Right cardiac atrium (tissue), 5 donors: ENCODE results near the gene CD164L2. TPM values are rescaled to one million over a fixed set of nuclear protein-coding genes. Genes with fewer than 3 reads are reported as not detected.

Source experiments
- ATAC-seq, 2 donors: fragments of 200-7000 bp; cut with Tn5 transposase; one replicate each; pipeline versions ENCODE4 v1.8.0 to v1.9.1; 2020; ENCODE audit warnings: moderate library complexity in 2 of 2, mild to moderate bottlenecking in 1 of 2
- DNase-seq, 3 donors: peaks; one replicate each; pipeline ENCODE4 v3.0.0-alpha.2; 2020
- H3K27ac ChIP-seq: one replicate; pipeline ENCODE4 v1.5.1; 2013; ENCODE audit warnings: mild to moderate bottlenecking, low read length, control low read depth, moderate library complexity
- H3K27me3 ChIP-seq: one replicate; pipeline ENCODE4 v1.6.1; 2013; ENCODE audit not compliant: control insufficient read depth, insufficient read depth
- H3K4me1 ChIP-seq: one replicate; pipeline ENCODE4 v1.6.1; 2013; ENCODE audit warnings: low read length; ENCODE audit not compliant: control insufficient read depth, insufficient read depth
- H3K4me3 ChIP-seq: one replicate; pipeline ENCODE4 v1.5.1; 2013; ENCODE audit warnings: low read length, control low read depth
- H3K9me3 ChIP-seq: one replicate; pipeline ENCODE4 v1.6.1; 2013; ENCODE audit warnings: low read length; ENCODE audit not compliant: control insufficient read depth
- WGBS: extraction: QIAGEN DNeasy Blood & Tissue Kit; methylation state at CpG from one replicate; pipeline ENCODE4 v1.1.7; 2013; 5-methylcytosine and 5-hydroxymethylcytosine counted together
- intact Hi-C, 4 donors: fragments of 100-400 bp; cut with DNase I; formaldehyde crosslinking; loops; one replicate each; pipeline versions ENCODE4 v1.11.0 to v1.14.0; 2022 to 2023
- polyA plus RNA-seq: library from polyadenylated mRNA; stranded (reverse); fragments of 200-250 nt; gene quantifications from one replicate; pipeline ENCODE4 v1.2.3, GENCODE V29; 2013
- total RNA-seq, 4 donors: library from RNA; stranded (reverse); fragmentation: NEBNext Ultra II Directional; extraction: Animal tissue kit (Norgen Biotek cat#: 25700); gene quantifications; one replicate each; pipeline ENCODE4 v1.2.1, GENCODE V29; 2021
- donor health status: healthy with polysubstance abuse.
- donor health status: DM: no; HTN: yes; CAD: no.
- donor health status: DM: no; HTN: no; CAD: no.
- donor health status: DM: no; HTN: yes; CAD: no; lungs with severe emphysema.
- donor health status: DM: yes; HTN: yes; CAD: no.

The CD164L2 gene
- total and polyA plus RNA-seq, 5 donors = not detected

GRCh38 chr1:27342778-27343638, 40.1 kb downstream of the CD164L2 start:
- ATAC-seq = peak; percentile 25 to 28
- WGBS = 60% methylated on average over 31 of the region's 31 CpGs
- Histone ChIP-seq H3K9me3 (no peaks in the 10 kb centered on the region), H3K4me1 (no peaks in the 10 kb centered on the region), H3K27ac (no peak overlapping the region), H3K4me3 (no peak overlapping the region), H3K27me3 (no peaks in the 10 kb centered on the region)
- intact Hi-C loops = no loop called here
- peak; percentile 24 to 76 (median 75) for DNase-seq

GRCh38 chr1:27342391-27342777, 40.7 kb downstream of the CD164L2 start:
- intact Hi-C loops = no loop called here
- WGBS = 73% methylated on average over 8 of the region's 8 CpGs
- Histone ChIP-seq H3K9me3 (no peaks in the 10 kb centered on the region), H3K4me1 (no peaks in the 10 kb centered on the region), H3K27ac (no peak overlapping the region), H3K4me3 (no peak overlapping the region), H3K27me3 (no peaks in the 10 kb centered on the region)
- peak in 1 of 3 donors; percentile 33 for DNase-seq
- peak; percentile 3 to 6 for ATAC-seq

GRCh38 chr1:27341525-27342252, 41.4 kb downstream of the CD164L2 start, which contains the start of gene SYTL1:
Gene SYTL1, plus strand, starts transcription at chr1:27342022. Its CDS starts 3,313 bp downstream, at chr1:27345335.
- ATAC-seq (peak; percentile 14 to 44), DNase-seq (peak in 2 of 3 donors; percentile 34 to 68)
- intact Hi-C loops = no loop called here
- H3K27ac ChIP-seq = no peak within 1 kb of the TSS
- H3K4me3 ChIP-seq = no peak within 1 kb of the TSS
- H3K27me3 ChIP-seq = no peaks in the 10 kb centered on the region
- no peaks in the 10 kb centered on the region for H3K9me3 ChIP-seq
- 26% methylated on average over 22 of the region's 22 CpGs for WGBS
- no peaks in the 10 kb centered on the region for H3K4me1 ChIP-seq

- ATAC-seq (no peak), DNase-seq (peak in 1 of 3 donors; percentile 7)
- Histone ChIP-seq H3K4me1 (no peaks in the 10 kb centered on the region), H3K4me3 (no peak overlapping the region), H3K9me3 (no peaks in the 10 kb centered on the region), H3K27me3 (no peaks in the 10 kb centered on the region), H3K27ac (no peak overlapping the region)
- intact Hi-C loops = no loop called here
- WGBS = 60% methylated on average over 5 of the region's 5 CpGs
Measured at GRCh38 chr1:27339213-27339612, 43.9 kb downstream of the CD164L2 start.

- WGBS = 91% methylated on average over 6 of the region's 6 CpGs
- Histone ChIP-seq H3K9me3 (no peaks in the 10 kb centered on the region), H3K27me3 (no peaks in the 10 kb centered on the region), H3K4me3 (no peak overlapping the region), H3K4me1 (no peaks in the 10 kb centered on the region), H3K27ac (no peak overlapping the region)
- DNase-seq = no peak
- ATAC-seq = no peak
- intact Hi-C loops = no loop called here
Measured at GRCh38 chr1:27338751-27339150, 44.4 kb downstream of the CD164L2 start.

GRCh38 chr1:27336756-27337155, 46.4 kb downstream of the CD164L2 start:
- intact Hi-C loops = no loop called here
- peaks cover 2% of the 10 kb centered on the region for H3K4me1 ChIP-seq
- no peaks in the 10 kb centered on the region for H3K27me3 ChIP-seq
- DNase-seq (peak in 2 of 3 donors; percentile 6 to 46), ATAC-seq (no peak)
- no peak overlapping the region for H3K4me3 ChIP-seq
- no peaks in the 10 kb centered on the region for H3K9me3 ChIP-seq
- WGBS = 93% methylated on average over 5 of the region's 5 CpGs
- H3K27ac ChIP-seq = no peak overlapping the region

GRCh38 chr1:27335506-27336422, 47.4 kb downstream of the CD164L2 start:
- WGBS = 89% methylated on average over 17 of the region's 17 CpGs
- Histone ChIP-seq H3K27me3 (no peaks in the 10 kb centered on the region), H3K9me3 (no peaks in the 10 kb centered on the region), H3K4me1 (peaks cover 2% of the 10 kb centered on the region), H3K27ac (no peak overlapping the region), H3K4me3 (no peak overlapping the region)
- ATAC-seq = no peak
- peak in 2 of 3 donors; percentile 34 to 48 for DNase-seq
- intact Hi-C loops = no loop called here

GRCh38 chr1:27333717-27334279, 49.3 kb downstream of the CD164L2 start:
- intact Hi-C loops = no loop called here
- H3K27me3 ChIP-seq = no peaks in the 10 kb centered on the region
- H3K27ac ChIP-seq = no peak overlapping the region
- ATAC-seq (no peak), DNase-seq (peak in 2 of 3 donors; percentile 50 to 54)
- H3K4me1 ChIP-seq = peaks cover 2% of the 10 kb centered on the region
- whole genome bisulfite sequencing = 95% methylated on average over 17 of the region's 17 CpGs
- H3K9me3 ChIP-seq = no peaks in the 10 kb centered on the region
- H3K4me3 ChIP-seq = no peak overlapping the region

- intact Hi-C loops = no loop called here
- peak; percentile 45 to 66 for ATAC-seq
- WGBS = 62% methylated on average over 11 of the region's 11 CpGs
Measured at GRCh38 chr1:27332536-27333281, 50.4 kb downstream of the CD164L2 start.

GRCh38 chr1:27331922-27332321, 51.2 kb downstream of the CD164L2 start:
- ATAC-seq = peak; percentile 15 to 20
- Histone ChIP-seq H3K27ac (peak overlapping the region; percentile 36), H3K4me3 (no peak overlapping the region), H3K4me1 (peaks cover 9% of the 10 kb centered on the region), H3K9me3 (no peaks in the 10 kb centered on the region), H3K27me3 (no peaks in the 10 kb centered on the region)
- intact Hi-C loops = no loop called here
- DNase-seq = peak in 2 of 3 donors; percentile 39 to 46
- 77% methylated on average over 5 of the region's 5 CpGs for WGBS

More at GRCh38 chr1:27332536-27333281, 50.4 kb downstream of the CD164L2 start:
- Histone ChIP-seq H3K4me3 (no peak overlapping the region), H3K9me3 (no peaks in the 10 kb centered on the region), H3K27me3 (no peaks in the 10 kb centered on the region), H3K27ac (no peak overlapping the region), H3K4me1 (peaks cover 9% of the 10 kb centered on the region)
- peak; percentile 39 to 81 (median 77) for DNase-seq
